Measurements from ENCODE around the gene GNB3. TPM values are rescaled to one million over a fixed set of nuclear protein-coding genes. Genes with fewer than 3 reads are reported as not detected.

Gene GNB3
- total and polyA plus RNA-seq, 2 of the 4 experiments (the other 2 are of a cell fraction), result 0.72 to 20.5 TPM

GRCh38 chr12:6851153-6851920 is 10.6 kb downstream of the GNB3 start, which contains the start of gene CDCA3 (continued):
- TF ChIP-seq MXI1 (IDR thresholded peaks at IDR 0.05; ENCODE audit: borderline replicate concordance, low read depth, low read length) (peak; percentile 95), MAFK (IDR thresholded peaks at IDR 0.05; ENCODE audit: low read depth, low read length) (no peak)

GRCh38 chr12:6851921-6852650 is 11.4 kb downstream of the GNB3 start, which contains the start of gene USP5:
USP5 (plus strand) TSS chr12:6852150; CDS start chr12:6852180, 30 bp downstream.
- Histone ChIP-seq H2BK120ac (ENCODE audit: low read depth, low read length) (peak within 1 kb of the TSS; percentile 86), H3K9me3 (ENCODE audit: control insufficient read depth, insufficient read depth, low read length) (no peaks in the 10 kb centered on the region), H3K14ac (replicated peaks; ENCODE audit: low read depth, low read length) (peak within 1 kb of the TSS; percentile 98), H4K5ac (ENCODE audit: low read depth, low read length) (peak within 1 kb of the TSS; percentile 81), H3K36me3 (ENCODE audit: control insufficient read depth, insufficient read depth, low read length) (peaks cover 33% of the 10 kb centered on the region), H2BK5ac (ENCODE audit: low read depth, low read length, poor library complexity, severe bottlenecking) (peak within 1 kb of the TSS; percentile 92), H2AK9ac (replicated peaks; ENCODE audit: low read depth, low read length, poor library complexity) (peak within 1 kb of the TSS; percentile 98), H3K4me3 (ENCODE audit: insufficient read depth, low read depth, low read length) (peak within 1 kb of the TSS; percentile 63), H3K27ac (ENCODE audit: insufficient read depth, low read length) (peak within 1 kb of the TSS; percentile 87), H4K91ac (ENCODE audit: insufficient read depth, low read depth, low read length) (peak within 1 kb of the TSS; percentile 96), H2AK5ac (ENCODE audit: low read depth, low read length) (peak within 1 kb of the TSS; percentile 94), H3K4ac (ENCODE audit: low read depth, low read length) (peak within 1 kb of the TSS; percentile 97), H3K56ac (ENCODE audit: extremely low read depth, insufficient read depth, low read length) (peak within 1 kb of the TSS; percentile 93), H3K9me1 (ENCODE audit: insufficient read depth, low read length) (no peaks in the 10 kb centered on the region), H2AFZ (replicated peaks; ENCODE audit: low read length, poor library complexity) (peak within 1 kb of the TSS; percentile 99), H4K8ac (ENCODE audit: low read depth in 2 of 2, low read length in 2 of 2) (peak within 1 kb of the TSS; percentile 48 to 99), H3K4me1 (ENCODE audit: control insufficient read depth, insufficient read depth, low read length) (peaks cover 5% of the 10 kb centered on the region), H4K20me1 (ENCODE audit: insufficient read depth, low read length) (peaks cover 15% of the 10 kb centered on the region), H2BK20ac (ENCODE audit: low read depth, low read length) (peak within 1 kb of the TSS; percentile 42; the same call in 1 of the 2 replicates), H3K9ac (ENCODE audit: low read depth, low read length) (peak within 1 kb of the TSS; percentile 82), H3K23ac (ENCODE audit: low read depth, low read length) (peak within 1 kb of the TSS; percentile 98), H3K27me3 (ENCODE audit: control insufficient read depth, insufficient read depth, low read length) (no peaks in the 10 kb centered on the region), H3K79me1 (ENCODE audit: low read depth in 1 of 2, low read length in 2 of 2) (peaks cover 22 to 53% of the 10 kb centered on the region in 2 experiments), H3K4me2 (ENCODE audit: low read depth, low read length) (peak within 1 kb of the TSS; percentile 89), H2BK15ac (ENCODE audit: low read depth, low read length) (peak within 1 kb of the TSS; percentile 85; the same call in 1 of the 3 replicates), H3K18ac (ENCODE audit: low read depth, low read length) (peak within 1 kb of the TSS; percentile 80)
- dilution Hi-C loops (cut with HindIII; ENCODE audit: low sequenced_read_pairs, unreplicated experiment) (no loop called here), in situ Hi-C loops (cut with MboI; ENCODE audit: low sequenced_read_pairs) (no loop called here), intact Hi-C loops (cut with micrococcal nuclease) (loop anchor here (2.0 kb wide), 1 partner anchor 17 kb away; no protein-coding TSS in a partner anchor)
- DNase-seq (peak; percentile 100), ATAC-seq (ENCODE audit: low read depth) (peak; percentile 84)
- CTCF ChIA-PET, result interaction anchor here (0.6 to 3.3 kb wide), 7 partner anchors 9 to 170 kb away, joined by 3 to 11 read pairs (median 3); partner anchors contain the start of gene SPSB2
- POLR2A ChIA-PET (ENCODE audit: unreplicated experiment), result interaction anchor here (0.7 to 1.3 kb wide), 5 partner anchors 8 to 23 kb away, joined by 3 to 6 read pairs (median 3); partner anchors contain the start of gene TPI1
- 0% methylated on average over 24 of the region's 65 CpGs; no CpG with 5 or more reads in 1 of the 2 experiments for WGBS, 2 experiments (ENCODE audit: extremely low coverage in 2 of 2, insufficient read length in 1 of 2)
- no TSS peak for BruUV-seq (replicated peaks)
- TF ChIP-seq SMC3 (IDR thresholded peaks at IDR 0.05; ENCODE audit: low read depth, low read length) (no peak), MAZ (IDR thresholded peaks at IDR 0.05; ENCODE audit: borderline replicate concordance, low read depth, low read length) (peak; percentile 78; the same call in 1 of the 2 replicates), USF2 (IDR thresholded peaks at IDR 0.05; ENCODE audit: low read depth, low read length) (peak; percentile 88), BHLHE40 (IDR thresholded peaks at IDR 0.05; ENCODE audit: low read depth, low read length) (no peak), MXI1 (IDR thresholded peaks at IDR 0.05; ENCODE audit: borderline replicate concordance, low read depth, low read length) (peak; percentile 71; the same call in 1 of the 2 replicates), CEBPB (IDR thresholded peaks at IDR 0.05; ENCODE audit: low read depth, low read length) (no peak), POLR2A (IDR thresholded peaks at IDR 0.05; ENCODE audit: low read depth, low read length) (no peak)
